Stimulated activated CD4-positive, alpha-beta T cell treated with anti-CD3 and anti-CD28 coated beads, Interleukin-4, amount 100 ng/mL, for 24 hours (primary cell): Measurements from ENCODE around the gene FAM98A.

Source experiments
- DNase-seq: peaks from one replicate; pipeline ENCODE4 v3.0.0-alpha.2; 2020

FAM98A gene

GRCh38 chr2:33595385-33595784 is 3.7 kb downstream of the FAM98A start:
- no peak for DNase-seq

- DNase-seq: no peak
Observed at GRCh38 chr2:33589444-33589843, 9.7 kb downstream of the FAM98A start.

GRCh38 chr2:33588232-33588631 is 10.9 kb downstream of the FAM98A start:
- no peak for DNase-seq

- no peak for DNase-seq
Observed at GRCh38 chr2:33586766-33587165, 12.3 kb downstream of the FAM98A start.

- peak; percentile 26 for DNase-seq
Observed at GRCh38 chr2:33583194-33583938, 15.7 kb downstream of the FAM98A start.

- DNase-seq: no peak
Observed at GRCh38 chr2:33581872-33582271, 17.2 kb downstream of the FAM98A start.

- no peak for DNase-seq
Observed at GRCh38 chr2:33579227-33579626, 19.9 kb downstream of the FAM98A start.

GRCh38 chr2:33577668-33578067 is 21.4 kb downstream of the FAM98A start:
- no peak for DNase-seq

- no peak for DNase-seq
Observed at GRCh38 chr2:33577084-33577483, 22.0 kb downstream of the FAM98A start.

- no peak for DNase-seq
Observed at GRCh38 chr2:33573657-33574056, 25.4 kb downstream of the FAM98A start.

- DNase-seq: no peak
Observed at GRCh38 chr2:33570681-33571080, 28.4 kb downstream of the FAM98A start.

GRCh38 chr2:33561872-33562271 is 37.2 kb downstream of the FAM98A start:
- no peak for DNase-seq

- no peak for DNase-seq
Observed at GRCh38 chr2:33560017-33560416, 39.1 kb downstream of the FAM98A start.

GRCh38 chr2:33559328-33559727 is 39.8 kb downstream of the FAM98A start:
- no peak for DNase-seq

- DNase-seq: no peak
Observed at GRCh38 chr2:33555681-33556080, 43.4 kb downstream of the FAM98A start.

GRCh38 chr2:33552758-33553461 is 46.2 kb downstream of the FAM98A start:
- DNase-seq: no peak

GRCh38 chr2:33550206-33550605 is 48.9 kb downstream of the FAM98A start:
- no peak for DNase-seq

- no peak for DNase-seq
Observed at GRCh38 chr2:33541243-33541642, 57.9 kb downstream of the FAM98A start.

- DNase-seq: no peak
Observed at GRCh38 chr2:33535421-33535820, 63.7 kb downstream of the FAM98A start.
